ENCODE results near the gene IGFN1. TPM values are rescaled to one million over a fixed set of nuclear protein-coding genes. Genes with fewer than 3 reads are reported as not detected.

Gene IGFN1
- total and polyA plus RNA-seq, 9 of the 15 experiments (the other 6 are each of a cell fraction or from before 2014, with no cell fraction given): 0.04 TPM; not detected in 8

GRCh38 chr1:201183753-201184152 lies 6.9 kb upstream of the IGFN1 start:
- ChIA-PET POLR2A (interaction anchor here (0.9 kb wide), 1 partner anchor 31 kb away, joined by 3 read pairs; no protein-coding TSS in a partner anchor), CTCF (ENCODE audit: low intra/inter-chr PET ratio) (no interaction called here)
- H2AFZ ChIP-seq (ENCODE audit: low read depth, low read length): no peak overlapping the region
- H3K4me2 ChIP-seq (ENCODE audit: insufficient read depth, low read length): no peak overlapping the region
- no peak overlapping the region for H3K4me3 ChIP-seq
- ATAC-seq (no peak), FAIRE-seq (no peak), DNase-seq (ENCODE audit: extremely low read depth in 1 of 4, low spot score in 3 of 4) (no peak)
- no peak overlapping the region for H3K27ac ChIP-seq (ENCODE audit: extremely low read depth, low read depth, low read length)
- peaks cover 3% of the 10 kb centered on the region for H3K9me1 ChIP-seq (ENCODE audit: control insufficient read depth, insufficient read depth, low read length)
- intact Hi-C loops (cut with micrococcal nuclease) (loop anchor here (10.0 kb wide), 1 partner anchor 99 kb away; no protein-coding TSS in a partner anchor), in situ Hi-C loops (cut with MboI) (no loop called here)
- peaks cover 0 to 3% of the 10 kb centered on the region in 2 experiments; a peak in 1 of 5 replicates for H3K4me1 ChIP-seq (replicated peaks in 1 of 2; ENCODE audit: control insufficient read depth in 2 of 2, insufficient read depth in 2 of 2, low read length in 2 of 2)
- peaks cover 37 to 67% of the 10 kb centered on the region in 2 experiments for H3K27me3 ChIP-seq (ENCODE audit: control insufficient read depth in 2 of 2, insufficient read depth in 2 of 2, low read length in 2 of 2)
- H3K9me3 ChIP-seq (replicated peaks; ENCODE audit: control insufficient read depth, insufficient read depth, low read depth, low read length): no peaks in the 10 kb centered on the region
- TF ChIP-seq RUNX1 (IDR thresholded peaks at IDR 0.05; ENCODE audit: low read depth) (no peak), ZNF316 (IDR thresholded peaks at IDR 0.05) (peak; percentile 14; the same call in 1 of the 2 replicates), TEAD4 (IDR thresholded peaks at IDR 0.05; ENCODE audit: low read length) (no peak), TEAD4 (CRISPR knock-in tag; IDR thresholded peaks at IDR 0.05; ENCODE audit: borderline replicate concordance) (no peak)
- 4% methylated on average over 3 of the region's 5 CpGs for WGBS (ENCODE audit: insufficient coverage, low coverage, missing lambda C conversion rate)
- no TSS peak for BruUV-seq (replicated peaks)
- H4K20me1 ChIP-seq (replicated peaks; ENCODE audit: control insufficient read depth, insufficient read depth, low read length): no peaks in the 10 kb centered on the region
- H3K79me2 ChIP-seq (ENCODE audit: control insufficient read depth, insufficient read depth, low read length): no peaks in the 10 kb centered on the region
- H3K36me3 ChIP-seq (ENCODE audit: control insufficient read depth, insufficient read depth, low read length): no peaks in the 10 kb centered on the region
- H3K9ac ChIP-seq (ENCODE audit: insufficient read depth in 1 of 2, low read depth in 2 of 2, low read length in 2 of 2): no peak overlapping the region

- Histone ChIP-seq H3K9ac (ENCODE audit: insufficient read depth in 1 of 2, low read depth in 2 of 2, low read length in 2 of 2) (no peak overlapping the region), H3K4me2 (ENCODE audit: insufficient read depth, low read length) (no peak overlapping the region; the same call in 1 of the 2 replicates), H3K9me1 (ENCODE audit: control insufficient read depth, insufficient read depth, low read length) (peaks cover 3% of the 10 kb centered on the region), H3K4me1 (replicated peaks in 1 of 2; ENCODE audit: control insufficient read depth in 2 of 2, insufficient read depth in 2 of 2, low read length in 2 of 2) (peaks cover 0 to 3% of the 10 kb centered on the region in 2 experiments; a peak in 1 of 5 replicates), H3K79me2 (ENCODE audit: control insufficient read depth, insufficient read depth, low read length) (no peaks in the 10 kb centered on the region), H3K27ac (ENCODE audit: extremely low read depth, low read depth, low read length) (no peak overlapping the region), H2AFZ (ENCODE audit: low read depth, low read length) (no peak overlapping the region), H3K27me3 (ENCODE audit: control insufficient read depth in 2 of 2, insufficient read depth in 2 of 2, low read length in 2 of 2) (peaks cover 35 to 69% of the 10 kb centered on the region in 2 experiments), H3K9me3 (replicated peaks; ENCODE audit: control insufficient read depth, insufficient read depth, low read depth, low read length) (no peaks in the 10 kb centered on the region), H3K4me3 (no peak overlapping the region), H4K20me1 (replicated peaks; ENCODE audit: control insufficient read depth, insufficient read depth, low read length) (no peaks in the 10 kb centered on the region), H3K36me3 (ENCODE audit: control insufficient read depth, insufficient read depth, low read length) (no peaks in the 10 kb centered on the region)
- in situ Hi-C loops (cut with MboI): no loop called here
- no TSS peak for BruUV-seq (replicated peaks)
- 2% methylated on average over 9 of the region's 9 CpGs for WGBS (ENCODE audit: insufficient coverage, low coverage, missing lambda C conversion rate)
- FAIRE-seq: peak; percentile 77
- POLR2A ChIA-PET: interaction anchor here (0.6 to 1.0 kb wide), 2 partner anchors 19 to 49 kb away, joined by 3 read pairs; no protein-coding TSS in a partner anchor
- intact Hi-C loops (cut with micrococcal nuclease): loop anchor here (1.0 to 10.0 kb wide), 2 partner anchors 35 to 100 kb away; no protein-coding TSS in a partner anchor
- CTCF ChIA-PET (ENCODE audit: low intra/inter-chr PET ratio): interaction anchor here (1.7 kb wide), 1 partner anchor 36 kb away, joined by 22 read pairs; no protein-coding TSS in a partner anchor
- peak; percentile 98 for ATAC-seq
- peak; percentile 33 to 61 (median 44) for DNase-seq (ENCODE audit: extremely low read depth in 1 of 4, low spot score in 3 of 4)
- TF ChIP-seq, protein P1, sequence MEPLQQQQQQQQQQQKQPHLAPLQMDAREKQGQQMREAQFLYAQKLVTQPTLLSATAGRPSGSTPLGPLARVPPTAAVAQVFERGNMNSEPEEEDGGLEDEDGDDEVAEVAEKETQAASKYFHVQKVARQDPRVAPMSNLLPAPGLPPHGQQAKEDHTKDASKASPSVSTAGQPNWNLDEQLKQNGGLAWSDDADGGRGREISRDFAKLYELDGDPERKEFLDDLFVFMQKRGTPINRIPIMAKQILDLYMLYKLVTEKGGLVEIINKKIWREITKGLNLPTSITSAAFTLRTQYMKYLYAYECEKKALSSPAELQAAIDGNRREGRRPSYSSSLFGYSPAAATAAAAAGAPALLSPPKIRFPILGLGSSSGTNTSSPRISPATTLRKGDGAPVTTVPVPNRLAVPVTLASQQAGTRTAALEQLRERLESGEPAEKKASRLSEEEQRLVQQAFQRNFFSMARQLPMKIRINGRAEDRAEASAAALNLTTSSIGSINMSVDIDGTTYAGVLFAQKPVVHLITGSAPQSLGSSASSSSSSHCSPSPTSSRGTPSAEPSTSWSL (CRISPR knock-in tag; IDR thresholded peaks at IDR 0.05; ENCODE audit: borderline replicate concordance): no peak
- TF ChIP-seq PRDM10 (IDR thresholded peaks at IDR 0.05; ENCODE audit: partially characterized antibody) (no peak), CC2D1A (IDR thresholded peaks at IDR 0.05) (0 out of 2 replicates have a peak, but pooled peaks have one; percentile 40)
Measured at GRCh38 chr1:201184307-201185122, 6.1 kb upstream of the IGFN1 start.

All from K562 (cell line).